Calu3 (cell line): Measurements from ENCODE around the gene ELAVL2. TPM values are rescaled to one million over a fixed set of nuclear protein-coding genes. Genes with fewer than 3 reads are reported as not detected.

Source experiments
- BruUV-seq: library from RNA; stranded (reverse); fragments of 400-500 nt; replicated peaks from 2 replicates; lab custom pipeline; 2021; lab: Mats Ljungman, UMichigan
- CTCF ChIA-PET: fragments of 300-600 bp; sonication (Branson Sonifier 250); formaldehyde crosslinking; loops from one replicate; lab custom pipeline; 2022; ENCODE audit warnings: antibody characterized with exemption; lab: Charles Lee
- DNase-seq: peaks from one replicate; pipeline ENCODE4 v3.0.0; 2022
- H3K27ac Mint-ChIP-seq: one replicate; pipeline ENCODE4 v1.8.0; 2022; ENCODE audit warnings: mixed read lengths; ENCODE audit not compliant: unreplicated experiment
- H3K27me3 Mint-ChIP-seq: one replicate; pipeline ENCODE4 v1.8.0; 2022; ENCODE audit warnings: mixed read lengths; ENCODE audit not compliant: unreplicated experiment
- H3K36me3 Mint-ChIP-seq: one replicate; pipeline ENCODE4 v1.8.0; 2022; ENCODE audit warnings: mild to moderate bottlenecking, moderate library complexity, mixed read lengths; ENCODE audit not compliant: insufficient read depth, unreplicated experiment
- H3K4me1 Mint-ChIP-seq: one replicate; pipeline ENCODE4 v1.8.0; 2022; ENCODE audit warnings: mild to moderate bottlenecking, low read depth, mixed read lengths; ENCODE audit not compliant: unreplicated experiment
- H3K4me3 Mint-ChIP-seq: one replicate; pipeline ENCODE4 v1.8.0; 2022; ENCODE audit warnings: mild to moderate bottlenecking, low read depth, moderate library complexity, mixed read lengths; ENCODE audit not compliant: unreplicated experiment
- H3K9me3 Mint-ChIP-seq: one replicate; pipeline ENCODE4 v1.8.0; 2022; ENCODE audit warnings: low read depth, mixed read lengths; ENCODE audit not compliant: unreplicated experiment
- CTCF ChIP-seq: fragments of 200-600 bp; IDR thresholded peaks from one replicate; pipeline ENCODE4 v1.8.0; 2022; ENCODE audit warnings: antibody characterized with exemption; ENCODE audit not compliant: unreplicated experiment
- intact Hi-C: fragments of 100-400 bp; cut with micrococcal nuclease; formaldehyde crosslinking; loops from one replicate; pipeline ENCODE4 v1.10.0; 2022; ENCODE audit not compliant: unreplicated experiment
- total RNA-seq: library from RNA; stranded (reverse); gene quantifications from 2 replicates; pipeline ENCODE4 v1.2.3, GENCODE V29; 2022

ELAVL2 gene
- total RNA-seq, 1 experiment from 2014 or later: not detected

GRCh38 chr9:23790351-23791260 lies 35.4 kb downstream of the ELAVL2 start:
- intact Hi-C loops: no loop called here
- no TSS peak for BruUV-seq
- no peak for DNase-seq
- CTCF ChIA-PET: no interaction called here
- Mint-ChIP-seq H3K36me3 (no peaks in the 10 kb centered on the region), H3K27ac (no peak overlapping the region), H3K4me3 (no peak overlapping the region), H3K9me3 (no peaks in the 10 kb centered on the region), H3K27me3 (no peaks in the 10 kb centered on the region), H3K4me1 (no peaks in the 10 kb centered on the region)
- TF ChIP-seq CTCF: no peak

- CTCF ChIA-PET: no interaction called here
- Mint-ChIP-seq H3K4me3 (no peak overlapping the region), H3K9me3 (no peaks in the 10 kb centered on the region), H3K36me3 (no peaks in the 10 kb centered on the region), H3K4me1 (no peaks in the 10 kb centered on the region), H3K27ac (no peak overlapping the region), H3K27me3 (no peaks in the 10 kb centered on the region)
- no peak for DNase-seq
- TF ChIP-seq CTCF: no peak
- BruUV-seq: no TSS peak
- intact Hi-C loops: no loop called here
Observed at GRCh38 chr9:23789529-23790254, 36.3 kb downstream of the ELAVL2 start.

- H3K4me3 Mint-ChIP-seq: no peak overlapping the region
- CTCF ChIA-PET: no interaction called here
- TF ChIP-seq CTCF: no peak
- no TSS peak for BruUV-seq
- no peaks in the 10 kb centered on the region for H3K36me3 Mint-ChIP-seq
- no peaks in the 10 kb centered on the region for H3K9me3 Mint-ChIP-seq
- no peaks in the 10 kb centered on the region for H3K27me3 Mint-ChIP-seq
- no peak overlapping the region for H3K27ac Mint-ChIP-seq
- DNase-seq: no peak
- intact Hi-C loops: no loop called here
- H3K4me1 Mint-ChIP-seq: no peaks in the 10 kb centered on the region
Observed at GRCh38 chr9:23784962-23785361, 41.1 kb downstream of the ELAVL2 start.

GRCh38 chr9:23783509-23783908 lies 42.5 kb downstream of the ELAVL2 start:
- Mint-ChIP-seq H3K27me3 (no peaks in the 10 kb centered on the region), H3K36me3 (no peaks in the 10 kb centered on the region), H3K27ac (no peak overlapping the region), H3K4me1 (no peaks in the 10 kb centered on the region), H3K9me3 (no peaks in the 10 kb centered on the region), H3K4me3 (no peak overlapping the region)
- intact Hi-C loops: no loop called here
- BruUV-seq: no TSS peak
- TF ChIP-seq CTCF: no peak
- DNase-seq: no peak
- CTCF ChIA-PET: no interaction called here
